Suppressor macrophage treated with lipopolysaccharide for 4 hours (primary cell): ENCODE data around the gene CST9.
"Not testable (repeated sequence)": the region's sequence is repeated elsewhere in the genome, so short reads cannot be mapped to it uniquely, and the experiment has no call there.

Experiments
- DNase-seq: peaks from one replicate; pipeline ENCODE4 v3.0.0-alpha.2; 2020

Gene CST9

DNA sequence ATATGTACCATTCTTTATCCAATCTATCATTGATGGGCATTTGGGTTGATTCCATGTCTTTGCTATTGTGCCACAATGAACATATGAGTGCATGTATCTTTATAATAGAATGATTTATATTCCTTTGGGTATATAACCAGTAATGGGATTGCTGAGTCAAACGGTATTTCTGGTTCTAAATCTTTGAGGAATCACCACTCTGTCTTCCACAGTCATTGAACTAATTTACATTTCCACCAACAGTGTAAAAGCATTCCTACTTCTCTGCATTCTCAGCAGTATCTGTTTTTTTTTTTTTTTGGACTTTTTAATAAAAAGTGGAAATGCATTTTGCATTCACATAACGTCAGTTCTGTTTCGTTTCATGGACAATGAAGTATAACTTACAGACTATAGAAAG lies 16.7 kb upstream of the CST9 start:
- not testable (repeated sequence) for DNase-seq

DNA sequence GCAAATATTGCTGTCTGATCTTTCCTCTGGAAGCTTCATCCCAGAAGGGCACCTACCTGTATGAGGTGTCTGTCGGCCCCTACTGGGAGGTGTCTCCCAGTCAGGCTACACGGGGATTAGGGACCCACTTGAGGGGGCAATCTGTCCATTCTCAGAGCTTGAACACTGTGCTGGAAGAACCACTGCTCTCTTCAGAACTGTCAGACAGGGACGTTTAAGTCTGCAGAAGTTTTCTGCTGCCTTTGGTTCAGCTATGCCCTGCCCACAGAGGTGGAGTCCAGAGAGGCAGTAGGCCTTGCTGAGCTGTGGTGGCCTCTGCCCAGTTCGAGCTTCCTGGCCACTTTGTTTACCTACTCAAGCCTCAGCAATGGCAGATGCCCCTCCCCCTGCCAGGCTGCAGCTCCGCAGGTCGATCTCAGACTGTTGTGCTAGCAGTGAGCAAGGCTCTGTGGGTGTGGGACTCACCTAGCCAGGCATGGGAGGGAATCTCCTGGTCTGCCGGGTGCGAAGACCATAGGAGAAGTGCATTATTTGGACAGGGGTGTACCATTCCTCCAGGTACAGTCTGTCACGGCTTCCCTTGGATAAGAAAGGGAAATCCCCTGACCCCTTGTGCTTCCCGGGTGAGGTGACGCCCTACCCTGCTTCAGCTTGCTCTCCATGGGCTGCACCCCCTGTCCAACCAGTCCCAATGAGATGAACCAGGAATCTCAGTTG lies 15.1 kb upstream of the CST9 start:
- not testable (repeated sequence) for DNase-seq

DNA sequence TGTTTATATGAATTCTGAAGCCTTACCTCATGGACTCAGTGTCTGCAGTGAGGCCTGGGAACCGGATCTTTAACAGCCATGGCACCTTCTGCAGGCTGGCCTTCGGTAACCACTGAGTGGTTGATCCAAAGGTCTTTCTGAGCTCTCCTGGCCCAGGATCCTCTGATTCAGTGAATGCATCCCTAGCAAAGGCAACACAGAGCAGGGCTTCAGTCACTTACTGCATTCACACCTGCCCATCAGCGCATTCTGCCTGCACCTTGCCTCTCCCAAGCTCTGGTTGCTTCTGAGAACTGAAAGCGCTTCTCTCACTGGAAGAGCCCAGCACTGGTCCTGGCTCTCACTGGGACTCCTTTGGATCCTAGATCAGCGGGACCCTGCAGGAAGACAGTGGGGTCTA lies 8.4 kb upstream of the CST9 start:
- DNase-seq = no peak

DNA sequence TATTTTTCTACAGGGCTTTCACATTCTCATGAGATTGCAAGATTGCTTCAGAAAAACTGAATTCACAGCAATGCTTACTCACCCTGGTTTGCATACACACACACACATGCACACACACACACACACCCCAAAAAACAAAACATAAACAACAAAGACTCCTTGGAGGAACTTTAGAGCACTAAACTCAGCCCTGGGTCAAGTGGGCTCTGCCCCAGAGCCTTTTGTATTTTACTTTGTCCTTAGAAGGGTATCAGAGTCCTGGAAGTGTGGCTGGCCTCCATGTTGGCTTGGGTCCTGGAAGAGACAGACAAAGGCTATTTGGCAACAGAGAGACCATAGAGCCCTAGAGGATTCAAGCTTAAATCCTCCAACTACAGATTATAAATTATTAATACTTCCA lies 8.0 kb upstream of the CST9 start:
- DNase-seq = no peak

DNA sequence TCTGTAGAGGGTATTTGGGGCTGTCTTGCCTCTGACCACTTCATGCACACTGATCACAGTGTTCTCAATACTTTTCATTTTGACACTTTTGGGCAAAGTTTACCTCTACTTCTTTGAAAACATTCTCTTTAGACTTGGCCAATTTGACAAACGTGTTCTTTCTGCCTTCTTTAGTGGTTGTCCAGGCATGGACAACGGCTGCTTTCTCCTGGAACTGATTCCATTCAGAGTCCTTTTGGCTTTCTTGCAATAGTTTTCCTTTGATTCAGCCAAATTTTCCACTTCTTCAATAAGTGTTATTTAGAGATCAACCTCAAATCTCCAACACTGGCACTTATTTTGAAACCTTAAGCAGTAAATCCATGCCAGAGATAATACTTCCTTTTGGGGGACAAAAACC lies 6.7 kb upstream of the CST9 start:
- no peak for DNase-seq

DNA sequence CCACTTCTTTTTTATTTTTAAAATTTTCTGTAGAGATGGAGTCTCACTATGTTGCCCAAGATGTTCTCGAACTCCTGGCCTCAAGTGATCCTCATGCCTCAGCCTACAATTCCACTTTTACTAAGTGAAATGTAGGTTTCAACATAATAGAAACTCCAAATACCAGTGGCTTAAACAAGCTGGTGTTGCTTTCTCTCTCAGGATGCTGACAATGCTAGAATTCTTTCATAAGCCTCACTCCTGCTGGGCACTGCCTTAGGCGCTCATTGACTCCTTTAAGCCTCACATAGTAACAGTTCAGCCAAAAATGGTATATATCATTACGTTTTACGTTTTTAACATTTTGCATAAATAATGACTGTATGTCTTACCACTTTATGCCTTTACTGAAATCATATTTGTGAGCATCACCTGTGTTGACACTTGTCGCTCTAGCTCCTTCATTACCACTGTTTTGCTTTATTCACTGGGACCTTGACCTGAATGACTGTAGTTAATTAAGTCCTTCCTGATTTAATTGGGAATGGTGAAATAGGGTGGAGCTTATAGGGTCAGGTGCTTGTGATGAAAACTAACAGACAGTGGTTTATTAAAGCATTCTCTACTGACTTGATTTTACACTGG lies 3.9 kb upstream of the CST9 start:
- peak; percentile 44 for DNase-seq

DNA sequence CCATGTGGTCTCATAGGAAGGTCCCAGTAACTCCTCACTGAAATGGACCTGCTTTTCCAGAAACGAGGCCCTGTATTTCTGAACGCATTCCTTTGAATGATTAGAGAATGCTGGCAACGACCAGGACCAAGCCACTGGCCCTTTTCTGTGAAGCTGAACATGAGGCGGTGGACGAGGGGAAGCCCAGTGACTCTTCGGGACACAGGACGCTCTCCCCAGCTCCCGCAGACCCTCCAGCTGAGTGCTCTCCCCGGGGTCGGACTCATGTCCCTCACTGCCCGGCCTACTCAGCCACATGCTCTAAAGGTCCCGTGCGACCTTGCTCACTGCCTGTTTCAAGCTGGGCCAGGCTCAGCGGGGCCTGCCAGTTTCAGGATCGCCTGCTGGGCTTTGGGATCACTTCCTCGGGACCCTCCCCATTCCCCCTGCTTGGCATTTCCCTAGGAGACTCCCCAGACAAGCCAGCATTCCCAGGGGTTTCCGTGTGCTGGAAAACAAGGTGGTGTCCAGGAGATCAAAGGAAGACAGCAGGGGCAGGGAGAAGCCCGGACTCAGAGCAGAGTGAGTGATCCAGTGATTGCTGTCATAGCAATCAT lies 2.6 kb upstream of the CST9 start:
- DNase-seq = no peak

DNA sequence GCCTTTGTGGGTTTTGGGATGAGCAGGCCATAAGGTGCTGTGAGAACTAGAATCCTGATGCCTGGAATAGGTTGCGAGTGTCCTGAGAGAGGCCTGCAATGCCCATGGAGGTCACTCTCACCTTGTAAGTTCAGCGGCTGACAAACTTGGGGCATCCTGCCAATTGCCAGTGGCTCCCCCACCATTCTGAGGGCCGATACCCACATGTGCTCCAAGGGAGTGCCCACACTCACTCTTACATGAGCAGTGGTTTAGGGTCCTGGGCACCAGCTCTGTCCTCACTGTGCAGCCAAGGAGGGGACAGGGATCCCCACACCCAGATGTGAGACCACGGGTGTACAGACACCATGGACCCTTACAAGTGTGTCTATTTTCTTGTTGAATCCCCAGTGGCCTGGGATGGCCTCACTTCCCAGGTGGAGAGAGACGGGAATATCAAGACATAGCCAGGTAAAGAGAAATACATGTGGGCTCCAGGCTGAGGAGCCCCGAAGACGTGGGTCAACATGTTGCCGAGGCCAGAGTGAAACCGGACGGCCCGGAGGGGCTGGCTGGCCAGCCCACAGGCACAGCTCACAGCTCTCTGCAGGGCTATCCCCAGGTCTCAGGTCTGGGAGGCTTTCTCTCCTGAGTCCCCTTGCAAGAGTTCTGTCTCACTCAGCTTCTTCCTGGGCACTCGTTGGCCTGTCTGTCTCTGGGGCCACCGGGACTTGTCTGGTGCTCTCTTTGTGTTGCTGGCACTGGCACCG lies 2.0 kb upstream of the CST9 start:
- DNase-seq = no peak

DNA sequence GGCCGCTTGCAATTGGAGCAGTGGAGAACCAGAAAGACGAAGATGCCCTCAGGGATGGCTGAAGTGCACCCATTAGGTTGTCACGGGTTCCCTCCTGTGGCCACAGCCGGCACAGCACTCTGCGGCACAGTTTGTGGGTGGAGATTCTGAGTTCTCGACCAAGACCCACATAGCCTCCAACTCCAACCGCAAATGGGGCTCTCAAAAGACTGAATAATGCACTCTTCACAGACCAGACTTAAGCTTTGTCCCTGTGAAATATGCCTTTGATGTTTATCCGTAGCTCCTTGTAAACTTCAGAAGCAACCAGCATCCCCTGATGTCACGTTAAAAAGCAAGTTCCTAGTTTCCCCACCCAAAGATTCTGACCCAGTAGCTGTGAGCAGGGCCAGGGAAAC lies 934 bp upstream of the CST9 start:
- DNase-seq = peak; percentile 86

DNA sequence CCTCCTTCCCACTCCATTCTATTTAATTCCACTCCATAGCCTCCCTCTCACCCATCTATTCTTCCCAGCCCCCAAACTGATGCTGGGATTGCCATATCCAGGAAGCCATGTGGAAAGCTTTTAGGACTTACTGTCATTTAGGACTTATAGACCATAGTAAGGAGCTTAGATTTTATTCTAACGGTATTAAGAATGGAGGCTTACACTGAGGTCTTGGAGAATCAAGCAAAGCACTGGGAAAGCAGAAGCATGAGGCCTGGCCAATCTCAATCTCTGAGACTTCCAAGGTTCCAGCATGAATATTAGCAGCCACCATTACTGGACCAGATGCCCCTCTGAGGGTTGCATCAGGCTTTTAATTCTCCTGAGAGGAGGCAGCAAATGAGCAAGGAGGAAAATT lies 1.4 kb downstream of the CST9 start:
- no peak for DNase-seq

DNA sequence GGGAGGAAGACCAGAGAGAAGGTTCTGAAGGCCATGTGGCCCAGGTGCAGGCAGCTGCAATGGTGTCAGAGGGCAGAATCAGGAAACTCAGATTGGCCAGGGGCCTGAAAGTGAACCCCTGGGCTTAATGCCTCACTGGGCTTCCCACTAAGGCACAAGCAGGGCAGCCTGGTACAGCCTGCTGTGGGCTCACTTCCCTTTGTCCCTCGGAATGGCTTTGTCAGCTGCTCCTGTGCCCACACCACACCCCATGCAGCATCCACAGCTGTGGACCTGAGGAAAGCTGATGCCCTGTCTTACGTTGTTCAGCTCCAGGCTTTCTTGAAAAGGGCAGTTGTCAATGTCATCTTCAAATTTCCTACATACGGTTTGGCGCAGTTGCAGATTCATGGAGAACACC lies 2.4 kb downstream of the CST9 start:
- DNase-seq = no peak

DNA sequence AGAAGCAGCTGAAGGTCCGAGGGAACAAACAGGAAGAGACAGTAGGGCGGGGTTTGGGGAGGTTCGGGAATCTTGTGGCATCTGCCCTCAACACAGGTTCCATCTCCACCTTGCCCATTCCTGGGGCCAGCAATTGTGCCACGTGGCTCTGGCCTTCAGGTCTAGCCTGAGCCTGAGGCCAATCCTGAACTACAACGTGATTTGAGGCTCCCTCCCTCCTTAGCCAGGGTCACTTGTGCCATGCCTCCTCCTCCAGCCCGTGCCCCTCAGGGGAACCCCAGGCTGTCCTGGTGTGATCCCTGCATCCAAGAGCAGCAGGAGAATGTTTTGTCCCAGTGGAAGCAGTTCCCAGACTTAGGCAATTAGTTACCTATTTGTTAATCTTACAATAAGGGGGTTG lies 3.0 kb downstream of the CST9 start:
- no peak for DNase-seq

DNA sequence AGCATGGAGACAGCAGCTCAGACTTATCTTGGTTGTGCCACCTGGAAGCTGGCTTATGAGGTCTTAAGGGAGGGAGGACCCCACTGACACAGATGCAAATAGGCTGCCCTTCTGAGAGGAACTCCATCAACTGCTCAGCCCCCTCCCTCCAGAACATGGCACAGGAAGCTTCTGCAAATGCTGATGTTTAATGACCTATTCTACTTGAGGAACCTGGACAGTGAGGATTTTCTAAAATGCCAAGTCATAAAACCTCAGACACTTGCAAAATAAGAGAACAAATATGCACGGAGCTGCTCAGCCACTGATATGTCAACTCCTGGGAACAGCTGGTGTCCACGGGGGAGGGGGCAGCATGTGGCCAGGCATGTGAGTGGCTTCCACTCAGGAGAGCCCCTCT lies 3.5 kb downstream of the CST9 start:
- no peak for DNase-seq

DNA sequence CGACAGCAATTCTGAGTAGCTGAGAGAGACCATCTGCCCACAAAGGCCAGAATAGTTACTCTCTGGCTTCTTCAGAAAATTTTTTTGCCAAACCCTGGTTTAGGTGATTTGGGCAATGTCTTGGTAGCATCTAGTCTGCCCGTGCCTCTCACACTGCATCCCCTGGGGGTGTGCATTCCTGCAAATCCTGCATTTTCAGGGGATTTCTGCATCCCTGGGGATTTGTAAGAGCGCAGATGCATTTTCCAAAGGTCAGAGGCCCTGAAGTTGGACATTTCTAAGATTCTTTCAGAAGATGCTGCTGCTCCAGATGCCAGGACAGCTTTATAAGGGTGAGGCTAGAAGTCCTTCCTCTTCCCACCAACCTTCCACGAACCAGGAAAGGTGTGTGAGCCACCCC lies 4.0 kb downstream of the CST9 start:
- no peak for DNase-seq

DNA sequence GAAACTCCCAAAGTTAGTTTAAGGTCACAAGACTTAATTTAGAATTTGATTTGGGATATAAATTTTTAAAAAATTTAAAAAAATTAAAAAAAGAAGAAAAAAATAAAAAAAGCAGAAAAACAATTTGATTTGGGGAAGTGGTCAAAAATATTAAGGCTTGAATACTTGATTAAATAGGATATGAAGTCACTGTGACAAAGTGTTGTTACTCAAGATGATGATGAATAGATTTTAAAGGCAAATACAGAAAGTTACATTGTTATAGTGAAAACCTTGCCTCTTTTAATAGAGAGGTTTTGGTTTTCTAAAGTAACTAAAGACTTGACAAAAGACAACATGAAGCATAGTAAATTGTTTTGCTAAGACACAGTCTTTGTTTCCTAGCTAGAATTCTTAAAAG lies 7.2 kb downstream of the CST9 start:
- peak; percentile 31 for DNase-seq

DNA sequence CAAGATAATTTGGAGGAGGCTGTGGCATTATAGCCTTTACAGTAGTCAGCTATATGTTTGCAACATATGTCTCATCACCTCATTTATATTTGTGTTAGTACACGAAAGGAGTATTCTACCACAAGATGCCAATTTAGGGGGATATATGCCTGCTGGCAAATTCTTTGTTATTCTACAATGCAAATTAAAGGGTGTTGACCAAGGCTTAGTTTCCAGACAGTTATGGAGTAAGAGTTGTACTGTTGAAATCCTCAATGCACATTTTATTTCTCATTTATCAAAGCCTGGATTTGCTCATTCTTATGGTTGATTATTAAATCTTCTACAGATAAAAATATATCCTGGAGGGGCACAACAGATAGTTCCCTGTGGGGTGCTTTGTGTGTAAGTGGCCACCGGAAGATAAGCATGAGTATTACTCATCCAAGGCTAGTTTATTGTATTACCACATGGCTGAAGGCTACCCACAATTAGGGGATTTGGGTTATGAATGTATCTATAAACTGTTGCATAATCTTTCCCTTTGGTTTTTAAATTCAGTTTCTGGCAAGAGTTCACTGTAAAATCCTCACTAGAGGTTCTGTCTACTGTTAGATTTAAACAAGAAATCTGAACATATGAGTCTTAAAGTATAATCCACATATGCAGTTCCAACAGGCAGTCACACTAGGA lies 9.0 kb downstream of the CST9 start:
- peak; percentile 44 for DNase-seq

DNA sequence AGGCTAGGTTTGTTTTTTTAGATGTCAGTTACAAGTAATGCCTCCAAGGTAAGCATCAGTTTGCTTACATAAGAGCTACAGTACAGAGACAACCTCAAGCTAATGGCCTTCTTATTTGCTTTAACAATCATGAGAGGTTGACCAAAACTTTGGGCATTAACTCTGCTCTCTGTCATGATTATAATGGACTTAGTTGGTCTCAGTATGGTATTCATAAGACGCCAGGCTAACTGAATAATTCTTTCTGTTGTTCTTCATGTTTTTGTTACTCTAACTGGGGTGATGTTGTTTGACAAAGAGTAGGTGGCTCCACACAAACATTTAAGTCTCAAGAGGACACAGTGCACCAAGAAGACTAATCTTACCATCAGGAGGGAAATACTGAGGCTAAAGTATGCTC lies 9.8 kb downstream of the CST9 start:
- DNase-seq = no peak

DNA sequence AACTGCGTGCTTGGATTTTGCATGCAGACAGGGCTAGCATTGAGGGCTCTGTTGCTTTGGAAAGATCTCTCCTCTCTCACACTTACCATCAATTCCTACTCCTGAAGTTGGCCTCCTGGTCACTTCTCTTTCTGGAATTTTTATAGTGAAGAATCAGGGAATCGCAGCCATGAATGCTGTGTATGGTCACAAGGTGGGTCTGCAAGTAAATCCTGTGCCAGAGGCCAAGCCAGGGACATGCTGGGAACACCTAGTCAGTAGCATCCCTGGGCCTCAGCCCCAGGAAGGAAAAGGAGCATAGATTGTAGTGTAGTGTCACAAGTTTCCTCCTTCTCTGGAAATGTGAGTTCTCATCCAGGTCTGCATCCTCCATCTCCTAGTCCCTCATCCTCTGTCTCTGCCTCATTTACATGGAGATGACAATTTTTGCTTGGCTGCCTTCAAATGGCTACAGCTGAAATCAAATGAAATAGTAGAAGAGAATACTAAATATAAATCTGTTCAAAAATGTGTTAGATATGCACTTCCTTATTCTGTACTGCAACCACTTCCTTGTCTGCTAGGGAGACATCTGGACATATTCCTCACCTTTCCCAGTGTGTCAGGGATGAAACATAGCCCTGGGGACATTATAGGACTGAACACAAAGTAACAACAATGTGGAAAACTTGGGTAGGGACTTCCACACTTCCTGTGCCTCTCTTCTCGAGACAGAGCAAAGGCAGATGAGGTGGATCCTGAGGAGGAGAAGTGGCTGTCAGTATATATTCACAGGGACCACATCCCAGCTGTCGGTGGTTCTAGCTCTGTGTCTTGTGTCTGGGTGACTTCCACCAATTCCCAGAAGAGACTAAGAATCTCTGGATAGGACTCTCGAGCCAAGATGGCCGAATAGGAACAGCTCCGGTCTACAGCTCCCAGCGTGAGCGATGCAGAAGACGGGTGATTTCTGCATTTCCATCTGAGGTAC lies 17.0 kb downstream of the CST9 start:
- DNase-seq = no peak

DNA sequence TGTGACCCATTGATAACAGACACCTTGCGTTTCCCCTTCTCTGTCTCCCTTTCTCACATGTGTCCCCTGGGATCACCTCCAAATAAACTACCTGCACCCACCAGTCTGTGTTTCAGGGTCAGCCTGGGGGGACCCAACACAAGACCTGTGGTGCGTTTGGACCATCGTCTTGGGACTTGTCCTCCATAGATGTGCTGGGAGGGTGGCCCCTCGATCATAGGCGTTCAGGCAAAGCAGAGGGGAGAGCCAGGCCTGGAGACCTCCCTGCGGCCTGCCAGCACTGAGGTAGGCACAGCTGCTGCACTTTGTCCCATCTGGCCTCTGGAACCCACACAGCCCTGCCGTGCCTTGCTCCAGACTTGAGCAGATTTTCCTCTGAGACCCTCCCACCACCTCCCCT lies 18.1 kb downstream of the CST9 start:
- no peak for DNase-seq

DNA sequence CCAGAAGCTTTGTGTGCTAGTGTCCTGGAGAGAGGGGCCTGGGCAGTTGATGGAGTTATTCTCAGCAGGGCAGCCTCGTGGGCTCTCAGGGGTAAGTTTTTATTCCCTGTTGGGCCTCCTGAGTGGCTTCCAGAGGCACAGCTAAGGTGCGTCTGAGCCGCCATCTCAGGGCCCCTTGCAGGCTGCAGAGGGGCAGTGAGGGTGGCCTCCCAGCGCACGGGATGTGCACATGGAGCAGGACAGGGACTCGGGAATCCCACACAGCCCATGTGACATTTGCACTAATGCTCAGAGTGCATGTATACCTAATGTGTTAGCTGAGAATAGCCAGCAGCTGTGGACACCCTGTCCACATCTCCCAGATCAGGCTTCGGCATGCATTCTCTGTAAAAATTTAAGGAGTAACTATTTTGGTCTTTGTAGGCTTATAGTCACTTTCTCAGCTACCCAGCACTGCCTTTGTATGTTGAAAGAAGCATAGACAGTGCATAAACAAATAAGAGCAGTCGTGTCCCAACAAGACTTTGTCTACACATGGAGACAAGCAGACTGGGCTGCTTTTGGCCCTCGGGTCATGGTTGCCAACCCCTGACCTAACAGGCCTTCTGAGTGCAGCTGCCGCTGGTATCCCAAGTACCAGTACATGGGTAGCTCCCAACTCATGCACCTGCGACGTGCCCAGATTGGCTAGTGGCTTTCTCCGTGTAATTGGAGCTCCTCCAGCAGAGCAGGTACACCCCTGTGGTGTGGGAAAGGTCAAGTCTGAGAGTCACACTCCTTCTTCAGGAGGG lies 18.8 kb downstream of the CST9 start:
- DNase-seq = no peak
